Measurements from ENCODE around the gene MLXIP.
A peak's percentile ranks its signal among the peaks of the same experiment; 100 is the strongest.
"Not testable (repeated sequence)": the region's sequence is repeated elsewhere in the genome, so short reads cannot be mapped to it uniquely, and the experiment has no call there.

MLXIP gene

GRCh38 chr12:122121341-122121740, 42.8 kb downstream of the MLXIP start:
- H3K18ac ChIP-seq (ENCODE audit: low read length); H3K27ac ChIP-seq (replicated peaks; ENCODE audit: low read length); H3K36me3 ChIP-seq (replicated peaks in 1 of 2; ENCODE audit: control insufficient read depth in 2 of 2, insufficient read depth in 2 of 2, low read length in 2 of 2); H2AK5ac ChIP-seq (ENCODE audit: low read depth, low read length); H3K14ac ChIP-seq (ENCODE audit: low read length); H2BK120ac ChIP-seq (ENCODE audit: low read depth, low read length); H3K79me1 ChIP-seq (ENCODE audit: low read depth, low read length); H3K9me3 ChIP-seq (replicated peaks in 1 of 2; ENCODE audit: control insufficient read depth in 2 of 2, insufficient read depth in 1 of 2, low read depth in 1 of 2, low read length in 2 of 2); H3K23ac ChIP-seq (ENCODE audit: low read depth, low read length, poor library complexity); H4K8ac ChIP-seq (ENCODE audit: low read depth, low read length); H2AFZ ChIP-seq (ENCODE audit: low read length); H3K27me3 ChIP-seq (ENCODE audit: control insufficient read depth in 3 of 3, insufficient read depth in 3 of 3, low read depth in 1 of 3, low read length in 3 of 3); DNase-seq (ENCODE audit: low spot score); H3K9ac ChIP-seq (ENCODE audit: low read depth, low read length, poor library complexity); H3K4ac ChIP-seq (ENCODE audit: low read length); H3K4me1 ChIP-seq (ENCODE audit: control insufficient read depth in 2 of 2, insufficient read depth in 1 of 2, low read depth in 1 of 2, low read length in 2 of 2); H4K91ac ChIP-seq (ENCODE audit: low read depth, low read length, poor library complexity); H2BK15ac ChIP-seq (ENCODE audit: low read length); H2BK12ac ChIP-seq (ENCODE audit: low read length); H3K4me2 ChIP-seq (ENCODE audit: insufficient read depth, low read length, poor library complexity, severe bottlenecking); H2BK5ac ChIP-seq (ENCODE audit: low read length); H3K4me3 ChIP-seq (ENCODE audit: low read length in 2 of 2): not testable (repeated sequence)
- WGBS, 2 donors (ENCODE audit: extremely low coverage in 2 of 2, insufficient read length in 2 of 2, insufficient replicate concordance in 1 of 2), result no CpG with 5 or more reads among the region's 11 CpGs

DNA sequence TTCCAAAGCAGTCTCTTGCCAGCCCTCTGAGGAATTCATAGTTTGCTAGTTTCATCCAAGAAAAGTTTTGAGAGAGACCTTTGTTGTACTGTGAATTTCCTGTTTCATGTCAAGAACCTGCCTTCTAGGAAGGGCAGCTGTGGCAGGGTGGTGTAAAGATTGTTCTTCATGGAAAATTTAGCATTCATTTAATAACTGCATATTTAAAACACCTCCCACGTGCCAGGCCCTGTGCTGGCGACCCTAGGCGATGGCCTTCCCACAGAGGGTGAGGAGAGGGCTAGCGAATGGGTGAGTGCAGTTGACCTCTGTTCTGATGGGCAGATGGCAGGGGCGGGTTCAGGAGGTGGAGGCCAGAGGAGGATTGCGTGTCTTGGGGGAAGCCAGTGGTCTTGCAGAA, 43.2 kb downstream of the MLXIP start:
- Histone ChIP-seq H3K18ac (ENCODE audit: low read length) (no peak overlapping the region), H4K91ac (ENCODE audit: low read depth, low read length, poor library complexity) (no peak overlapping the region), H2BK12ac (ENCODE audit: low read length) (no peak overlapping the region), H3K27ac (replicated peaks; ENCODE audit: low read length) (no peak overlapping the region), H2AFZ (ENCODE audit: low read length) (no peak overlapping the region), H3K4me3 (ENCODE audit: low read length in 2 of 2) (no peak overlapping the region), H3K4me2 (ENCODE audit: insufficient read depth, low read length, poor library complexity, severe bottlenecking) (no peak overlapping the region), H3K4ac (ENCODE audit: low read length) (no peak overlapping the region), H2BK5ac (ENCODE audit: low read length) (no peak overlapping the region), H3K27me3 (ENCODE audit: control insufficient read depth in 3 of 3, insufficient read depth in 3 of 3, low read depth in 1 of 3, low read length in 3 of 3) (no peaks in the 10 kb centered on the region), H3K9ac (ENCODE audit: low read depth, low read length, poor library complexity) (no peak overlapping the region), H2BK15ac (ENCODE audit: low read length) (no peak overlapping the region), H2BK120ac (ENCODE audit: low read depth, low read length) (no peak overlapping the region), H2AK5ac (ENCODE audit: low read depth, low read length) (no peak overlapping the region), H3K4me1 (ENCODE audit: control insufficient read depth in 2 of 2, insufficient read depth in 1 of 2, low read depth in 1 of 2, low read length in 2 of 2) (peaks cover 4 to 6% of the 10 kb centered on the region in 2 donors), H3K14ac (ENCODE audit: low read length) (no peak overlapping the region), H3K79me1 (ENCODE audit: low read depth, low read length) (no peaks in the 10 kb centered on the region), H3K23ac (ENCODE audit: low read depth, low read length, poor library complexity) (no peak overlapping the region), H3K9me3 (replicated peaks in 1 of 2; ENCODE audit: control insufficient read depth in 2 of 2, insufficient read depth in 1 of 2, low read depth in 1 of 2, low read length in 2 of 2) (no peaks in the 10 kb centered on the region), H4K8ac (ENCODE audit: low read depth, low read length) (no peak overlapping the region), H3K36me3 (replicated peaks in 1 of 2; ENCODE audit: control insufficient read depth in 2 of 2, insufficient read depth in 2 of 2, low read length in 2 of 2) (no peaks in the 10 kb centered on the region)
- DNase-seq (ENCODE audit: low spot score), result no peak
- WGBS, 2 donors (ENCODE audit: extremely low coverage in 2 of 2, insufficient read length in 2 of 2, insufficient replicate concordance in 1 of 2), result no CpG with 5 or more reads among the region's 6 CpGs

DNA sequence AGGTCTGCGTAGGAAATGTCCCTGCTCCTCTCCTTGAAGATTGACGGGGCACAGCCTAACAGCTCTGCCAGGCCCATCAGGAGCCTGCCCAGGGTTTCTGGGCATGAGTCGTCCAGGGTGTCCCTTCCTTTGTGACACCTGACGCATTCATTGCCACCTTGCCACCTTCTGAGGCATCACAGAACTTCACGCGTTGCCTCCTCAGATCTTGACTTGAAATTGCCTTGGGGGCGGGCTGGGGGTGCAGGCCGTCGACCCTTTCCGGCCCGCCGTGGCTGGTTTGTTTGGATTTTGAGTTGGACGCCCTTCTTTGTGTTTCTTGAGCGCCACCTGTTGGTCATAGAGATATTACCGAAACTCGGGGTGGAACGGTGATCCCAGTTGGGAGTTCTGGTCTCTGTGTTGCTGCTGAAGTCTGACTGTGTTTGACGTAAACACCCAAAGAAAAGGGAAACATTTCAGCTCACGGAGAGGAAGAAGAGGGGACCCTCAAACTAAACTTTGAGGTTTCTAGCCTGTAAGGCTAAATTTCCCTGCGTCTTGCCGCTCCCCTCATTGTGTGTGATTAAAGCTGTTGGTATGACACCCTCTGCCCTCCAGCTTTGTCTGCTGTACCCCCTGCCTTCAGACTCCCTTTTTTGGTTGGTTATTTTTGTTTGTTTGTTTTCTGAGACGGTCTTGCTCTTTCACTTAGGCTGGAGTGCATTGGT, 44.6 kb downstream of the MLXIP start:
- Histone ChIP-seq H3K14ac (ENCODE audit: low read length) (no peak overlapping the region), H2AK5ac (ENCODE audit: low read depth, low read length) (no peak overlapping the region), H3K18ac (ENCODE audit: low read length) (no peak overlapping the region), H3K4me1 (ENCODE audit: control insufficient read depth in 2 of 2, insufficient read depth in 1 of 2, low read depth in 1 of 2, low read length in 2 of 2) (peaks cover 4 to 6% of the 10 kb centered on the region in 2 donors), H3K27ac (replicated peaks; ENCODE audit: low read length) (no peak overlapping the region), H3K9ac (ENCODE audit: low read depth, low read length, poor library complexity) (no peak overlapping the region), H4K91ac (ENCODE audit: low read depth, low read length, poor library complexity) (no peak overlapping the region), H2BK15ac (ENCODE audit: low read length) (no peak overlapping the region), H2BK5ac (ENCODE audit: low read length) (no peak overlapping the region), H3K79me1 (ENCODE audit: low read depth, low read length) (no peaks in the 10 kb centered on the region), H2BK12ac (ENCODE audit: low read length) (no peak overlapping the region), H3K9me3 (replicated peaks in 1 of 2; ENCODE audit: control insufficient read depth in 2 of 2, insufficient read depth in 1 of 2, low read depth in 1 of 2, low read length in 2 of 2) (no peaks in the 10 kb centered on the region), H3K4ac (ENCODE audit: low read length) (no peak overlapping the region), H2AFZ (ENCODE audit: low read length) (peak overlapping the region; percentile 61), H4K8ac (ENCODE audit: low read depth, low read length) (no peak overlapping the region), H3K27me3 (ENCODE audit: control insufficient read depth in 3 of 3, insufficient read depth in 3 of 3, low read depth in 1 of 3, low read length in 3 of 3) (no peaks in the 10 kb centered on the region), H2BK120ac (ENCODE audit: low read depth, low read length) (no peak overlapping the region), H3K4me2 (ENCODE audit: insufficient read depth, low read length, poor library complexity, severe bottlenecking) (no peak overlapping the region), H3K23ac (ENCODE audit: low read depth, low read length, poor library complexity) (no peak overlapping the region), H3K36me3 (replicated peaks in 1 of 2; ENCODE audit: control insufficient read depth in 2 of 2, insufficient read depth in 2 of 2, low read length in 2 of 2) (peaks cover 0 to 13% of the 10 kb centered on the region in 2 donors), H3K4me3 (ENCODE audit: low read length in 2 of 2) (no peak overlapping the region)
- DNase-seq (ENCODE audit: low spot score), result peak; percentile 84
- WGBS, 2 donors (ENCODE audit: extremely low coverage in 2 of 2, insufficient read length in 2 of 2, insufficient replicate concordance in 1 of 2), result no CpG with 5 or more reads among the region's 22 CpGs

- Histone ChIP-seq H3K4ac (ENCODE audit: low read length) (no peak overlapping the region), H3K4me1 (ENCODE audit: control insufficient read depth in 2 of 2, insufficient read depth in 1 of 2, low read depth in 1 of 2, low read length in 2 of 2) (peaks cover 4 to 6% of the 10 kb centered on the region in 2 donors)
- no CpG with 5 or more reads among the region's 9 CpGs for WGBS, 2 donors (ENCODE audit: extremely low coverage in 2 of 2, insufficient read length in 2 of 2, insufficient replicate concordance in 1 of 2)
Observed at GRCh38 chr12:122123761-122124145, 45.2 kb downstream of the MLXIP start.

More at GRCh38 chr12:122123761-122124145, 45.2 kb downstream of the MLXIP start:
- no peak overlapping the region for H3K18ac ChIP-seq (ENCODE audit: low read length)
- H3K14ac ChIP-seq (ENCODE audit: low read length), result no peak overlapping the region
- no peak overlapping the region for H4K91ac ChIP-seq (ENCODE audit: low read depth, low read length, poor library complexity)
- H2BK12ac ChIP-seq (ENCODE audit: low read length), result no peak overlapping the region
- no peak overlapping the region for H2AK5ac ChIP-seq (ENCODE audit: low read depth, low read length)
- no peaks in the 10 kb centered on the region for H3K9me3 ChIP-seq (replicated peaks in 1 of 2; ENCODE audit: control insufficient read depth in 2 of 2, insufficient read depth in 1 of 2, low read depth in 1 of 2, low read length in 2 of 2)
- no peak overlapping the region for H3K23ac ChIP-seq (ENCODE audit: low read depth, low read length, poor library complexity)
- no peak overlapping the region for H3K4me2 ChIP-seq (ENCODE audit: insufficient read depth, low read length, poor library complexity, severe bottlenecking)
- peaks cover 2 to 19% of the 10 kb centered on the region in 2 donors for H3K36me3 ChIP-seq (replicated peaks in 1 of 2; ENCODE audit: control insufficient read depth in 2 of 2, insufficient read depth in 2 of 2, low read length in 2 of 2)
- no peak overlapping the region for H2BK15ac ChIP-seq (ENCODE audit: low read length)
- peak overlapping the region; percentile 82 for H3K9ac ChIP-seq (ENCODE audit: low read depth, low read length, poor library complexity)
- H2AFZ ChIP-seq (ENCODE audit: low read length), result no peak overlapping the region
- H3K27ac ChIP-seq (replicated peaks; ENCODE audit: low read length), result no peak overlapping the region
- peak overlapping the region; percentile 77 for H2BK5ac ChIP-seq (ENCODE audit: low read length)
- no peak overlapping the region for H3K4me3 ChIP-seq (ENCODE audit: low read length in 2 of 2)
- DNase-seq (ENCODE audit: low spot score), result no peak
- no peaks in the 10 kb centered on the region for H3K27me3 ChIP-seq (ENCODE audit: control insufficient read depth in 3 of 3, insufficient read depth in 3 of 3, low read depth in 1 of 3, low read length in 3 of 3)
- no peak overlapping the region for H4K8ac ChIP-seq (ENCODE audit: low read depth, low read length)
- no peaks in the 10 kb centered on the region for H3K79me1 ChIP-seq (ENCODE audit: low read depth, low read length)
- H2BK120ac ChIP-seq (ENCODE audit: low read depth, low read length), result no peak overlapping the region
